Stromal cell of bone marrow (primary cell): ENCODE measurements around the gene PIP4P1.

Experiments used
- DNase-seq: peaks from one replicate; pipeline ENCODE4 v3.0.0-alpha.2; 2012; ENCODE audit warnings: low read depth

Gene PIP4P1

GRCh38 chr14:20435582-20436362 lies 25.5 kb downstream of the PIP4P1 start, which contains the start of gene KLHL33:
TSS of gene KLHL33 (minus strand) at chr14:20436166. CDS start at chr14:20435811, 355 bp downstream.
- DNase-seq, result no peak

GRCh38 chr14:20434701-20435581 lies 26.3 kb downstream of the PIP4P1 start:
- no peak for DNase-seq

- no peak for DNase-seq
These were observed 31.2 kb downstream of the PIP4P1 start for GRCh38 chr14:20429801-20430669.

DNA sequence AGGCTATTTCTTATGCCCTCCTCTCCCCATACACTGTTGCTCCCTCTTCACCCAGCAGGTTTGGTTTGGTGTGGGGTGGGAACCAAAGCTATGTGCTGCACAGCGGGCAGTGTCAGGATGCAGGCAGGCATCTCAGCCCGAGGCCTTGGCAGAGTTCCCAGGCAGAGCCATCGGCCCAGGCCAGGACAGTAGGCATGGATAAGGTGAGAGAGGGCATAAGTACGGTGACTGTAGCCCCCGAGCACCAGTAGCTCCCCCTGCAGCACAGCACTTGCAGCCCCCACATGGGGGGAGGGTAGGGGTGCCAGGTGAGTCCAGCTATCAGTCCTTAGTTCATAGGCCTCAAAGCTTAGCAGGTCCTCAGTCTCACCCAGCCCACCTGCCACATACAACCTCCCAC lies 32.4 kb downstream of the PIP4P1 start:
- DNase-seq, result no peak

- DNase-seq, result no peak
These were observed 33.2 kb downstream of the PIP4P1 start for GRCh38 chr14:20428010-20428365.

DNA sequence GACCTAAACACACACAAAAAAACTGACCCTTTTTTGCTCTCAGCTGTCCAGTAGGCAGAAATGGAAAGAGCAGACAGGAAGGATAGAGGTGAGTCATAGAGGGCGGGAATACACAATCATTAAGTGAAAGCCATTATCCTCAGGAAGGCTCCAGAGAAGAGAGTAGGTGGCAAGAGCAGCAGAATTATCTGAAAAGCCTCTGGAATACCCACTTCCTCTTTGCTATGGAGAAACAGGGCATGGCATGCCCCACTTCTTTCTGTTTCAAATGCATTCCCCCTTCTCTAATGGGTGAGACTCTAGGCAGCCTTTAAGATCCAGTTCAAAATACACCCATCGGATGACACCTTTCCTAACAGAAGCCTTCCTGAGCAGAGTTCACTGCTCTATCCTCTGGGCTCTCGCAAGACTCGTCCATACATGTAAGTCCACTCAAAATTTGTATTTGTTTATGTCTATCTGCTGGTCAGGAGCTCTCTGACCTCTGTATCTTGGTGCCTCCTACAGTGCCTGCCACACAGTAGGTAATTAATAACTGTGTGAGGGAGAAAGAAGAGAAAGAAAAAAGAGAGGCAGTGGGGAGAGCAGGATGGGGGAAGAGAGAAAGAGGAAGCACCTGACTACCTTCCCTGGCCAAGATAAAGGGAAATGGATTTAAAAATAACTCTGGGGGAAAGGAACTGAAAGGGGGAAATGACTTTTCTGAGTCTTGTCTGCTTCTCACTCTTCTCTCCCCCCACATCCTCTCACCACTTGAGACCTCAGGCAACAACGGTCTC lies 33.8 kb downstream of the PIP4P1 start:
- DNase-seq, result peak; percentile 48

DNA sequence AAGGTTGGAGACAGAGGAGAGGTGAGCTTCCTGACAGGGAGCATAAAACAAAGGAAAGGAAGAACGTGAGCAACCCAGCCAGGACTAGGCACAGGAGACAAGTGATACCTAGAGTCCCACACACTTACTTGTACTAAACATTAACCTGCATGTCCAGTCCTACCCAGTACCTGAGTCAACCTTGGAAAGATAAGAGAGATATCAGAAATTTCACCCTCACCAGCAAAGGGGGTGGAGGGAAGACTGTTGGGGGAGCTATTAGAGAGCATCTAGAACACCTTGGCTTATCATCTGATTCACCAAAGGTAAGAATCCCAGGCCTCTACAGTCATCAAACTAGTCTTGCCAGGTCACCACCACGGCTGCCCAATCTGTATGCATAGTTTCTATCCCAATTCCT lies 36.4 kb downstream of the PIP4P1 start:
- no peak for DNase-seq

GRCh38 chr14:20422886-20423285 lies 38.3 kb downstream of the PIP4P1 start:
- DNase-seq, result no peak

DNA sequence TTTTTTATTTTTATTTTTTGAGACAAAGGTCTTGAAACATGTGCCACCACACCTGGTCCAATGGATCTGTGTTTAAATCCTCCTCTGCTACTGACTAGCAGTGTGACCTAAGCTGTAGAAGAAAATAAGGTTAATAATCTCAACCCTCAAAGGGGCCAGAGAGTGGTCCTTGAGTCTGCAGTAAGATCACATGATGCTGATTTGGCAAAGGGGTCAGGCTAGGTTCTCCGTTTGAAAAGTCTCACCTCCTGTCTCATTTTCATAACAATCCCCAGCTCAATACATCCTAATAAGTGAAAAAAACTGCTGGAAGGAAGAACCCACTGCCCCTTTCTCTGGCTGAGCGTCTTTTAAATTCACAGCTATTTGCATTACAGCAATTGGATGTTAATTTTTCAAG lies 40.0 kb downstream of the PIP4P1 start:
- DNase-seq, result no peak

DNA sequence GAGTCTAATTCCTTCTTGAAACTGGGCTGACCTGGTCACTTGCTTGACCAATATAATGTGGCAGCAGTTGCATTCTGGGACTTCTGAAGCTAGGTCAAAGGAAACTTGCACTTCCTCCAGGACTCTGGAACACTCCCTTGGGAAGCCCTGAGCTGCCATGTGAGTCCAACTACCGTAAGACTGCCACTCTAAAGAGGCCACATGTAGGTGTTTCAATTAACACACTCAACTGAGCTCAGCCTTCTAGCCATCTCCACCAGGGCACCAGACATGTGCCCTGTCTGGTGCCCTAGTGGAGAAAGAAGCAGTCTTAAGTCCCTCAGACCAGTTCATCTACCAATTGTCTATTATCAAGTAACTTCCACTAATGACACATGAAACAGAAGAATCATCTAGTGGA lies 41.8 kb downstream of the PIP4P1 start:
- no peak for DNase-seq

DNA sequence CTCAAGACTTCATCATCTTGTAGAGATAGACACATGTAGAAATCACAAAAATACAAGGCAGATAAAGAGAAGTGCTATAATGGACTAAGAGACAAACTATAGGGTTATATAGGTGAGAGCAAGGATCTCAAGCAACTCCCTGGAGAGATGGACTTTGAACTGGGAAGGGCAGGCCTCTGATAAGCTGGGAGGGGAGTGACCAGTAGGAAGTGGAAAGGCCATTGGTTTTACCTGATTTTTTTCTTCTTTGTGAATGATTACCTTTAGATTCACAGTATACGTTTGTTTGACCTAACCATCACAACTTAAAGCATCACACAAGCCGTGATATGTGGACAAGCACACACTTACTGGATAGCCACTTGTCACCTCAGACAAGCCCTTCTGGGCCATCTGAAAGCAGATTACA lies 42.7 kb downstream of the PIP4P1 start:
- DNase-seq, result no peak

GRCh38 chr14:20417250-20418186 lies 43.7 kb downstream of the PIP4P1 start:
- DNase-seq, result no peak

- no peak for DNase-seq
These were observed 45.0 kb downstream of the PIP4P1 start for GRCh38 chr14:20416223-20416622.

GRCh38 chr14:20415782-20416206 lies 45.4 kb downstream of the PIP4P1 start:
- DNase-seq, result peak; percentile 39

DNA sequence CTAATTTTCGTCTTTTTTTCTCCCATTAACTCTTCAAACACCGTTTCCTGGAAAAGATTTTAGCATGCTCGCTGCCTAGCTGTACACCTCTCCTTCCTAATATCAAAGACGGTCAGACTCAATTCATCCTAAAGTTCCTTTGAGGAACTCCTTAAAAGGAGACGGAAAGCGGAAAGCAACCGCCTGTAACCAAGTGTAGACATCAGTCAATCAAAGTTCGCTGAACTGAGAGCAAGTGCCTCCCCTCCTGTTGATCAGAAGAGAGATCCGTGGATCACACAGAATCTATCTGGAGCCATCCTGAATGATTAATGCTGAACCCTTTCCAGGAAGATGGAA lies 47.5 kb downstream of the PIP4P1 start:
- DNase-seq, result no peak

- peak; percentile 72 for DNase-seq
These were observed 48.1 kb downstream of the PIP4P1 start, which contains the start of gene TEP1 for GRCh38 chr14:20412876-20413743. TSS of gene TEP1 (minus strand) at chr14:20413501. CDS start at chr14:20408439, 5,062 bp downstream.

- no peak for DNase-seq
These were observed 48.8 kb downstream of the PIP4P1 start for GRCh38 chr14:20412411-20412810.

GRCh38 chr14:20409226-20409625 lies 52.0 kb downstream of the PIP4P1 start:
- no peak for DNase-seq
